HG02571 (cell line): Measurements from ENCODE around the gene RDX.
"Not testable (repeated sequence)": the region's sequence is repeated elsewhere in the genome, so short reads cannot be mapped to it uniquely, and the experiment has no call there.

Source experiments
- ATAC-seq: cut with Tn5 transposase; IDR thresholded peaks from one replicate; pipeline ENCODE4 v1.9.1; 2021; ENCODE audit warnings: mild to moderate bottlenecking, moderate library complexity; ENCODE audit not compliant: unreplicated experiment

The RDX gene

GRCh38 chr11:110207123-110207522 is 89.3 kb downstream of the RDX start:
- ATAC-seq: no peak

GRCh38 chr11:110200836-110201235 is 95.6 kb downstream of the RDX start:
- no peak for ATAC-seq

GRCh38 chr11:110200241-110200640 is 96.2 kb downstream of the RDX start:
- no peak for ATAC-seq

GRCh38 chr11:110199184-110199981 is 97.0 kb downstream of the RDX start:
- ATAC-seq: no peak

GRCh38 chr11:110198031-110198729 is 98.2 kb downstream of the RDX start:
- ATAC-seq: no peak

- no peak for ATAC-seq
Observed at GRCh38 chr11:110196884-110197420, 99.5 kb downstream of the RDX start.

- no peak for ATAC-seq
Observed at GRCh38 chr11:110196241-110196754, 100.1 kb downstream of the RDX start.

- ATAC-seq: not testable (repeated sequence)
Observed at GRCh38 chr11:110194211-110194766, 102.1 kb downstream of the RDX start.

- ATAC-seq: peak; percentile 56
Observed at GRCh38 chr11:110192604-110193282, 103.7 kb downstream of the RDX start.

GRCh38 chr11:110190885-110191284 is 105.5 kb downstream of the RDX start:
- ATAC-seq: no peak

GRCh38 chr11:110187731-110188130 is 108.7 kb downstream of the RDX start:
- ATAC-seq: no peak

GRCh38 chr11:110186867-110187266 is 109.5 kb downstream of the RDX start:
- ATAC-seq: no peak

GRCh38 chr11:110186456-110186855 is 110.0 kb downstream of the RDX start:
- ATAC-seq: no peak

- no peak for ATAC-seq
Observed at GRCh38 chr11:110185599-110185998, 110.8 kb downstream of the RDX start.

GRCh38 chr11:110185121-110185591 is 111.3 kb downstream of the RDX start:
- no peak for ATAC-seq

GRCh38 chr11:110184456-110184855 is 112.0 kb downstream of the RDX start:
- ATAC-seq: no peak

GRCh38 chr11:110182886-110183285 is 113.5 kb downstream of the RDX start:
- no peak for ATAC-seq

GRCh38 chr11:110179064-110179463 is 117.3 kb downstream of the RDX start:
- no peak for ATAC-seq

GRCh38 chr11:110177086-110177456 is 119.3 kb downstream of the RDX start:
- no peak for ATAC-seq

GRCh38 chr11:110176366-110177085 is 119.9 kb downstream of the RDX start:
- ATAC-seq: no peak
